ENCODE data around the gene LCE3D. TPM values are rescaled to one million over a fixed set of nuclear protein-coding genes. Genes with fewer than 3 reads are reported as not detected.

Gene LCE3D
- total RNA-seq, 1 donor from 2014 or later: not detected

DNA sequence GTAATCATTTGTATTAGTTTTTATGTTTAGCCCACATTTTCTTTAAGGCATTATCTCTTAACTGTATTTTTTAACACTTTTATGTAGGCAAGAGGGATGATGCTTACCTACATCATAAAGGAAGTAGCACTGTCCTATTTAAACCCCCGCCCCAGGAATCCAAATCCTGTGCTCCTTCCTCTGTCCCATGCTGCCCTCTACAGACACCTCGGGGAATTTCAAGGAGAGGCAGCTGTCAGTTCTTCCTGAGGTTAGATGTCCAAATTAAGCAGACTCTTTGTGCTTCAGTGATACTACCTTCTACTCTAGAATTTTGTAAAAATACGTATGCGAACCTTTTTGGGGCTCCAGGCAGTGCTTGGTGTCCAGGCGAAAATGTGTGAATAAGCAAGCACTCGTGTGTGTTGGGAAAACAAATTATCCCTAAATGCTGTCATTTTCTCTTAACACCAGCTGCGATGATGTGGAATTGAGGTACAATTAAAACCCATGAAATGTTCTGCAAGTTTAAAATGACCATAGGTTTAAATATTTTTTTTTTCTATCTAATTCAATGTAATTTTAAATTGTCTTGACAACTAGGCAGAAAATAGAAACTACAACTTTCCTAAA, 46.9 kb downstream of the LCE3D start:
- peak; percentile 6 for DNase-seq (ENCODE audit: low read depth)
- H3K4me3 ChIP-seq (ENCODE audit: low read depth, low read length): no peak overlapping the region
- TF ChIP-seq, protein P1, sequence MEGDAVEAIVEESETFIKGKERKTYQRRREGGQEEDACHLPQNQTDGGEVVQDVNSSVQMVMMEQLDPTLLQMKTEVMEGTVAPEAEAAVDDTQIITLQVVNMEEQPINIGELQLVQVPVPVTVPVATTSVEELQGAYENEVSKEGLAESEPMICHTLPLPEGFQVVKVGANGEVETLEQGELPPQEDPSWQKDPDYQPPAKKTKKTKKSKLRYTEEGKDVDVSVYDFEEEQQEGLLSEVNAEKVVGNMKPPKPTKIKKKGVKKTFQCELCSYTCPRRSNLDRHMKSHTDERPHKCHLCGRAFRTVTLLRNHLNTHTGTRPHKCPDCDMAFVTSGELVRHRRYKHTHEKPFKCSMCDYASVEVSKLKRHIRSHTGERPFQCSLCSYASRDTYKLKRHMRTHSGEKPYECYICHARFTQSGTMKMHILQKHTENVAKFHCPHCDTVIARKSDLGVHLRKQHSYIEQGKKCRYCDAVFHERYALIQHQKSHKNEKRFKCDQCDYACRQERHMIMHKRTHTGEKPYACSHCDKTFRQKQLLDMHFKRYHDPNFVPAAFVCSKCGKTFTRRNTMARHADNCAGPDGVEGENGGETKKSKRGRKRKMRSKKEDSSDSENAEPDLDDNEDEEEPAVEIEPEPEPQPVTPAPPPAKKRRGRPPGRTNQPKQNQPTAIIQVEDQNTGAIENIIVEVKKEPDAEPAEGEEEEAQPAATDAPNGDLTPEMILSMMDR (conservative IDR thresholded peaks at IDR 0.05; ENCODE audit: low read depth, low read length): peak; percentile 92

Other genes starting within 250 kb of the LCE3D start
- not detected in 2 replicates for gene FLG2, start 220.5 kb downstream of the LCE3D start, total RNA-seq
- not detected in 2 replicates for gene CRNN, start 166.3 kb downstream of the LCE3D start, total RNA-seq
- gene LCE5A, start 69.7 kb downstream of the LCE3D start, total RNA-seq: not detected in 2 replicates
- 0.40 TPM in 1 of 2 replicates, not detected in the other for gene CRCT1, start 66.0 kb downstream of the LCE3D start, total RNA-seq
- not detected in 2 replicates for gene LCE3E, start 13.7 kb downstream of the LCE3D start, total RNA-seq
- not detected in 2 replicates for gene LCE3C, start 19.7 kb upstream of the LCE3D start, total RNA-seq
- gene LCE3B, start 33.3 kb upstream of the LCE3D start, total RNA-seq: not detected in 2 replicates
- gene LCE3A, start 42.6 kb upstream of the LCE3D start, total RNA-seq: not detected in 2 replicates
- gene LCE2D, start 82.9 kb upstream of the LCE3D start, total RNA-seq: not detected in 2 replicates
- gene LCE2C, start 94.8 kb upstream of the LCE3D start, total RNA-seq: not detected in 2 replicates
- gene LCE2B, start 105.6 kb upstream of the LCE3D start, total RNA-seq: not detected in 2 replicates
- gene LCE2A, start 117.8 kb upstream of the LCE3D start, total RNA-seq: not detected in 2 replicates
- not detected in 2 replicates for gene LCE4A, start 127.6 kb upstream of the LCE3D start, total RNA-seq
- gene KPRP, start 177.5 kb upstream of the LCE3D start, total RNA-seq: not detected in 2 replicates
- gene LCE1F, start 194.6 kb upstream of the LCE3D start, total RNA-seq: not detected in 2 replicates
- gene LCE1E, start 205.7 kb upstream of the LCE3D start, total RNA-seq: not detected in 2 replicates
- not detected in 2 replicates for gene LCE1D, start 216.2 kb upstream of the LCE3D start, total RNA-seq
- not detected in 2 replicates for gene LCE1C, start 226.1 kb upstream of the LCE3D start, total RNA-seq
- not detected in 2 replicates for gene LCE1B, start 231.5 kb upstream of the LCE3D start, total RNA-seq
- gene LCE1A, start 247.0 kb upstream of the LCE3D start, total RNA-seq: not detected in 2 replicates

Data from epithelial cell of proximal tubule (primary cell).